DND-41 (cell line): ENCODE results near the gene PNKD.

Source experiments
- ATAC-seq: fragments of 200-7000 bp; cut with Tn5 transposase; 3 replicates; pipeline ENCODE4 v1.9.1; 2021; ENCODE audit warnings: low read depth; ENCODE audit not compliant: insufficient read depth
- DNase-seq: peaks from one replicate; pipeline ENCODE4 v3.0.0-alpha.2; 2020
- H2AFZ ChIP-seq: 2 replicates; pipeline ENCODE4 v1.6.0; 2012; ENCODE audit warnings: low read depth, low read length
- H3K27ac ChIP-seq: 2 replicates; pipeline ENCODE4 v1.5.1; 2012; ENCODE audit warnings: low read length, inconsistent platforms
- H3K27me3 ChIP-seq: fragments of 200-600 bp; sonication (generic); 2 replicates; pipeline ENCODE4 v1.6.0; 2012; ENCODE audit warnings: low read length, mild to moderate bottlenecking, inconsistent platforms; ENCODE audit not compliant: insufficient read depth, poor library complexity
- H3K36me3 ChIP-seq: 2 replicates; pipeline ENCODE4 v1.5.1; 2012; ENCODE audit warnings: low read length, inconsistent platforms; ENCODE audit not compliant: insufficient read depth
- H3K4me1 ChIP-seq: 2 replicates; pipeline ENCODE4 v1.5.1; 2012; ENCODE audit warnings: mild to moderate bottlenecking, low read length; ENCODE audit not compliant: insufficient read depth
- H3K4me2 ChIP-seq: 2 replicates; pipeline ENCODE4 v1.6.0; 2012; ENCODE audit warnings: mild to moderate bottlenecking, moderate library complexity, low read length, inconsistent platforms; ENCODE audit not compliant: insufficient read depth
- H3K4me3 ChIP-seq, 2 experiments: fragments of 200-600 bp in 1 of 2; shearing (Covaris generic) in 1 of 2; 2 replicates each; pipeline ENCODE4 v1.5.1; 2012 to 2016; ENCODE audit warnings: inconsistent platforms in 2 of 2, low read length in 2 of 2, mild to moderate bottlenecking in 2 of 2, low read depth in 1 of 2, moderate library complexity in 1 of 2
- H3K79me2 ChIP-seq: 2 replicates; pipeline ENCODE4 v1.6.0; 2012; ENCODE audit warnings: low read length, inconsistent platforms; ENCODE audit not compliant: insufficient read depth
- H3K9ac ChIP-seq: 2 replicates; pipeline ENCODE4 v1.6.0; 2012; ENCODE audit warnings: low read depth, mild to moderate bottlenecking, inconsistent platforms, low read length, moderate library complexity
- H3K9me3 ChIP-seq: 2 replicates; pipeline ENCODE4 v1.5.1; 2012; ENCODE audit warnings: low read length, moderate library complexity, mild to moderate bottlenecking, inconsistent platforms; ENCODE audit not compliant: insufficient read depth, severe bottlenecking
- H4K20me1 ChIP-seq: 2 replicates; pipeline ENCODE4 v1.6.0; 2012; ENCODE audit warnings: low read length; ENCODE audit not compliant: insufficient read depth
- EZH2 ChIP-seq: IDR thresholded peaks from 3 replicates; pipeline ENCODE4 v1.6.1; 2012; ENCODE audit warnings: borderline replicate concordance, low read depth, mild to moderate bottlenecking, moderate library complexity, low read length, inconsistent platforms; ENCODE audit not compliant: severe bottlenecking
- TF ChIP-seq, protein P1 (sequence below): IDR thresholded peaks from 2 replicates; pipeline ENCODE4 v1.5.1; 2012; ENCODE audit warnings: borderline replicate concordance, low read length, moderate library complexity, mild to moderate bottlenecking; ENCODE audit not compliant: poor library complexity, severe bottlenecking; ENCODE audit errors: extremely low read depth

Gene PNKD

DNA sequence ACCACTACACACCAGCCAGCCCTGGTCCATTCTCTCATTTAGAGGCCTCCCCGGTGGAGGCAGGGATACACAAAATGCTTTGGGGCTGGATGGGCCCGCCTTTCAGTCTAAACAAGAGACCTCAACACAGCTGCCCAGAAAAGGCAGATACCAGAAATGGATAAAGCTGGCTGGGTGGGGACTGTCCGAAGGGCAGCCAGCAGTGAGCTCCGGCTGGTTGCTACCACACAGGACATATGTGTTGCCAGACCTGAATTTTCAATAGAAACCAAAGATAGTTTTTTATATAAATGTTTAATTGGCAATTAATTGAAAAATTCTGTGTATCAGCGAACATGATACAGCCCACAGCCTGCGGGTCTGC lies 8.1 kb upstream of the PNKD start:
- Histone ChIP-seq H3K36me3 (peaks cover 44% of the 10 kb centered on the region), H2AFZ (no peak overlapping the region), H3K79me2 (peaks cover 3% of the 10 kb centered on the region), H3K9ac (no peak overlapping the region), H3K27me3 (no peaks in the 10 kb centered on the region), H3K9me3 (no peaks in the 10 kb centered on the region), H3K4me3 (no peak overlapping the region), H3K27ac (no peak overlapping the region), H3K4me1 (peaks cover 7% of the 10 kb centered on the region; the same call in 1 of the 2 replicates), H4K20me1 (peaks cover 21% of the 10 kb centered on the region), H3K4me2 (no peak overlapping the region)
- ATAC-seq (no peak), DNase-seq (no peak)
- TF ChIP-seq EZH2: no peak
- TF ChIP-seq, protein P1, sequence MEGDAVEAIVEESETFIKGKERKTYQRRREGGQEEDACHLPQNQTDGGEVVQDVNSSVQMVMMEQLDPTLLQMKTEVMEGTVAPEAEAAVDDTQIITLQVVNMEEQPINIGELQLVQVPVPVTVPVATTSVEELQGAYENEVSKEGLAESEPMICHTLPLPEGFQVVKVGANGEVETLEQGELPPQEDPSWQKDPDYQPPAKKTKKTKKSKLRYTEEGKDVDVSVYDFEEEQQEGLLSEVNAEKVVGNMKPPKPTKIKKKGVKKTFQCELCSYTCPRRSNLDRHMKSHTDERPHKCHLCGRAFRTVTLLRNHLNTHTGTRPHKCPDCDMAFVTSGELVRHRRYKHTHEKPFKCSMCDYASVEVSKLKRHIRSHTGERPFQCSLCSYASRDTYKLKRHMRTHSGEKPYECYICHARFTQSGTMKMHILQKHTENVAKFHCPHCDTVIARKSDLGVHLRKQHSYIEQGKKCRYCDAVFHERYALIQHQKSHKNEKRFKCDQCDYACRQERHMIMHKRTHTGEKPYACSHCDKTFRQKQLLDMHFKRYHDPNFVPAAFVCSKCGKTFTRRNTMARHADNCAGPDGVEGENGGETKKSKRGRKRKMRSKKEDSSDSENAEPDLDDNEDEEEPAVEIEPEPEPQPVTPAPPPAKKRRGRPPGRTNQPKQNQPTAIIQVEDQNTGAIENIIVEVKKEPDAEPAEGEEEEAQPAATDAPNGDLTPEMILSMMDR: no peak

DNA sequence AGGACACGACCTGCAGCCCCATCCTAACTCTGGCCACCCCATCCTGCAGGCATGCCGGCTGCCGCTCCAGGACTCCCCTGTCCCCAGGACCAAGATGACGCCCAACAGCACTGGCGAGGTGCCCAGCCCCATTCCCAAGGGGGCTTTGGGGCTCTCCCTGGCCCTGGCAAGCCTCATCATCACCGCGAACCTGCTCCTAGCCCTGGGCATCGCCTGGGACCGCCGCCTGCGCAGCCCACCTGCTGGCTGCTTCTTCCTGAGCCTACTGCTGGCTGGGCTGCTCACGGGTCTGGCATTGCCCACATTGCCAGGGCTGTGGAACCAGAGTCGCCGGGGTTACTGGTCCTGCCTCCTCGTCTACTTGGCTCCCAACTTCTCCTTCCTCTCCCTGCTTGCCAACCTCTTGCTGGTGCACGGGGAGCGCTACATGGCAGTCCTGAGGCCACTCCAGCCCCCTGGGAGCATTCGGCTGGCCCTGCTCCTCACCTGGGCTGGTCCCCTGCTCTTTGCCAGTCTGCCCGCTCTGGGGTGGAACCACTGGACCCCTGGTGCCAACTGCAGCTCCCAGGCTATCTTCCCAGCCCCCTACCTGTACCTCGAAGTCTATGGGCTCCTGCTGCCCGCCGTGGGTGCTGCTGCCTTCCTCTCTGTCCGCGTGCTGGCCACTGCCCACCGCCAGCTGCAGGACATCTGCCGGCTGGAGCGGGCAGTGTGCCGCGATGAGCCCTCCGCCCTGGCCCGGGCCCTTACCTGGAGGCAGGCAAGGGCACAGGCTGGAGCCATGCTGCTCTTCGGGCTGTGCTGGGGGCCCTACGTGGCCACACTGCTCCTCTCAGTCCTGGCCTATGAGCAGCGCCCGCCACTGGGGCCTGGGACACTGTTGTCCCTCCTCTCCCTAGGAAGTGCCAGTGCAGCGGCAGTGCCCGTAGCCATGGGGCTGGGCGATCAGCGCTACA lies 7.4 kb upstream of the PNKD start:
- no peak for DNase-seq
- no peak overlapping the region for H3K27ac ChIP-seq
- peaks cover 9% of the 10 kb centered on the region for H3K79me2 ChIP-seq
- no peak for TF ChIP-seq EZH2
- TF ChIP-seq, protein P1: no peak
- H3K9me3 ChIP-seq: no peaks in the 10 kb centered on the region
- H3K4me1 ChIP-seq: peaks cover 11% of the 10 kb centered on the region
- H3K36me3 ChIP-seq: peaks cover 50% of the 10 kb centered on the region
- H3K4me2 ChIP-seq: no peak overlapping the region
- no peak overlapping the region for H3K9ac ChIP-seq
- H4K20me1 ChIP-seq: peaks cover 26% of the 10 kb centered on the region
- no peak overlapping the region for H2AFZ ChIP-seq
- H3K27me3 ChIP-seq: no peaks in the 10 kb centered on the region
- H3K4me3 ChIP-seq: no peak overlapping the region
- no peak for ATAC-seq

DNA sequence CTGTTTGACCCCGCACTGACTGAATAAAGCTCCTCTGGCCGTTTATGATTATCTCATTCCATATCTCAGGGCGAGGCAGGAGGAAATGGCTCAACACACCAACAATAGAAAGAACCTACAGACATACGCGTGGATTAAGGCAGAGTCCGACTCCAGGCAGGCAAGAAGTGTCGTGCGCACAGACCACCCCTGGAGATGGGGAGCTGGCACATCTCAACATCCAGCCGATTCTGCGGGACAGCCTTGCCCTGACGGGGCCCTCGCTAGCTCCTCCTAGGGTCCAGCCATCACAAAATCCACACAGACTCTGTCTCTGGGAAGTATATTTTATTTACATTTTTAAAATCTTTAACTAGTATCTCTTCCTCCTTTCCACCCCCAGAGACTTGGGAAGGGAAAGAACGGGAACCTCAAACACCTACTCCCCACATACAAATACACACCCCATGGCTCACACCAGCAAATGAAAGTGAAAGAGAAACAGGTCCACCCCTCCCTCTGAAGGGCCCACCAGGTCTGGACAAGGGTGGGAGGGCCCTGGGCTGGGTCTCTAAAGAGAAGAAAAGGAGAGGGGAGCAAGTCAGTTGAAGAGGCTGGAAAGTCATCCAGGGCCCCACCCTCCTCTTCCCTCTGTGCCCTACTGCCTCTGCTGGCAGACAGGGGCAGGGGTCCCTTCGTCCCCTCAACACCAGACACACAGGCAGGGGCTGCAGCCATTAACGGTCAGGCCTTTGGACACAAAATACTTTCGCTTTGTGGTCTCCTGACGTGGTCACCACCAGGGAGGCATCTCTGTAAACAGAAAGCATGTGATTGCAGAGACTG lies 6.3 kb upstream of the PNKD start:
- TF ChIP-seq EZH2: no peak
- TF ChIP-seq, protein P1: peak; percentile 10
- Histone ChIP-seq H2AFZ (no peak overlapping the region), H3K4me3 (no peak overlapping the region), H3K4me1 (peaks cover 16% of the 10 kb centered on the region), H3K27ac (no peak overlapping the region; the same call in 1 of the 2 replicates), H3K9ac (no peak overlapping the region), H3K27me3 (no peaks in the 10 kb centered on the region), H3K9me3 (no peaks in the 10 kb centered on the region), H3K36me3 (peaks cover 50% of the 10 kb centered on the region), H3K79me2 (peaks cover 15% of the 10 kb centered on the region), H3K4me2 (no peak overlapping the region), H4K20me1 (peaks cover 27% of the 10 kb centered on the region)
- peak; percentile 58 for DNase-seq
- ATAC-seq: peak; percentile 83
